A549 treated with GW870086 at 1 μM for 4 hours (cell line): ENCODE results near the gene POLG2. TPM values are rescaled to one million over a fixed set of nuclear protein-coding genes. Genes with fewer than 3 reads are reported as not detected.

ENCODE experiments used
- total RNA-seq: library from RNA; stranded (reverse); fragments of 200-300 nt; extraction: Qiagen RNA extraction; gene quantifications from 5 replicates; pipeline ENCODE4 v1.2.3, GENCODE V29; 2022; ENCODE audit warnings: low read depth

Gene POLG2
- total RNA-seq: 15.9 to 19.6 TPM (median 18.5 TPM) in 5 replicates

GRCh38 chr17:64496786-64497564, at the start of gene POLG2:
TSS of gene POLG2 (minus strand) at chr17:64497054. CDS start at chr17:64496968, 86 bp downstream.

GRCh38 chr17:64506576-64507412, 9.9 kb upstream of the POLG2 start, which contains the start of gene CEP95:
TSS of gene CEP95 (plus strand) at chr17:64506977. CDS start at chr17:64507098, 121 bp downstream.

GRCh38 chr17:64506201-64506575, 9.3 kb upstream of the POLG2 start, which contains the start of gene DDX5:
TSS of gene DDX5 (minus strand) at chr17:64506289. CDS start at chr17:64506119, 170 bp downstream.

GRCh38 chr17:64448665-64449512, 48.0 kb downstream of the POLG2 start, which contains the start of gene MILR1:
TSS of gene MILR1 (plus strand) at chr17:64449115. CDS start at chr17:64449169, 54 bp downstream.

Other genes starting within 250 kb of the POLG2 start
- 10.4 to 13.3 TPM (median 12.1 TPM) in 5 replicates for gene TEX2, start 233.8 kb downstream of the POLG2 start, total RNA-seq
- 0.06 to 0.37 TPM (median 0.12 TPM) in 5 replicates for gene PECAM1, start 106.2 kb downstream of the POLG2 start, total RNA-seq
- 0.87 to 1.9 TPM (median 1.6 TPM) in 5 replicates for gene MILR1, start 47.9 kb downstream of the POLG2 start, total RNA-seq
- gene DDX5, start 9.2 kb upstream of the POLG2 start, total RNA-seq: 601 to 968 TPM (median 651 TPM) in 5 replicates
- 30.2 to 32.7 TPM (median 32.1 TPM) in 5 replicates for gene CEP95, start 9.9 kb upstream of the POLG2 start, total RNA-seq
- gene SMURF2, start 165.3 kb upstream of the POLG2 start, total RNA-seq: 21.8 to 32.4 TPM (median 30.1 TPM) in 5 replicates